Stimulated activated naive B cell treated with anti-CD40 and anti-IgM and Interleukin-4, amounts not matched to agents 10 μg/mL and 1 μg/mL and 100 μg/mL, for 72 hours (primary cell): ENCODE results near the gene RXFP4.
"Not testable (repeated sequence)": the region's sequence is repeated elsewhere in the genome, so short reads cannot be mapped to it uniquely, and the experiment has no call there.

Experiments
- ATAC-seq, 2 donors: fragments of 150-1000 bp; cut with Tn5 transposase; replicated peaks; 2 replicates each; pipeline ENCODE4 v1.10.0; 2021; ENCODE audit warnings: moderate library complexity in 1 of 2
- DNase-seq: peaks from one replicate; pipeline ENCODE4 v3.0.0; 2021
- H3K27ac Mint-ChIP-seq: one replicate; pipeline ENCODE4 v1.8.0; 2022; ENCODE audit warnings: mild to moderate bottlenecking, mixed read lengths
- H3K27me3 Mint-ChIP-seq, 2 donors: one replicate each; pipeline ENCODE4 v1.8.0; 2022; ENCODE audit warnings: mixed read lengths in 2 of 2
- H3K36me3 Mint-ChIP-seq, 2 donors: one replicate each; pipeline ENCODE4 v1.8.0; 2022; ENCODE audit warnings: mixed read lengths in 2 of 2, mild to moderate bottlenecking in 1 of 2
- H3K4me1 Mint-ChIP-seq, 2 donors: one replicate each; pipeline ENCODE4 v1.8.0; 2022; ENCODE audit warnings: mixed read lengths in 2 of 2, mild to moderate bottlenecking in 1 of 2
- H3K4me3 Mint-ChIP-seq, 2 donors: one replicate each; pipeline ENCODE4 v1.8.0; 2022; ENCODE audit warnings: mild to moderate bottlenecking in 2 of 2, mixed read lengths in 2 of 2, moderate library complexity in 1 of 2
- H3K9me3 Mint-ChIP-seq, 2 donors: one replicate each; pipeline ENCODE4 v1.8.0; 2022; ENCODE audit warnings: mixed read lengths in 2 of 2, mild to moderate bottlenecking in 1 of 2

The RXFP4 gene, protein sequence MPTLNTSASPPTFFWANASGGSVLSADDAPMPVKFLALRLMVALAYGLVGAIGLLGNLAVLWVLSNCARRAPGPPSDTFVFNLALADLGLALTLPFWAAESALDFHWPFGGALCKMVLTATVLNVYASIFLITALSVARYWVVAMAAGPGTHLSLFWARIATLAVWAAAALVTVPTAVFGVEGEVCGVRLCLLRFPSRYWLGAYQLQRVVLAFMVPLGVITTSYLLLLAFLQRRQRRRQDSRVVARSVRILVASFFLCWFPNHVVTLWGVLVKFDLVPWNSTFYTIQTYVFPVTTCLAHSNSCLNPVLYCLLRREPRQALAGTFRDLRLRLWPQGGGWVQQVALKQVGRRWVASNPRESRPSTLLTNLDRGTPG

GRCh38 chr1:155940993-155941844 is at the start of gene RXFP4:
RXFP4 (plus strand) TSS chr1:155941638; CDS start chr1:155941710, 72 bp downstream.
- H3K36me3 Mint-ChIP-seq: peaks cover 11 to 21% of the 10 kb centered on the region in 2 donors
- peaks cover 60 to 78% of the 10 kb centered on the region in 2 donors for H3K4me1 Mint-ChIP-seq
- H3K9me3 Mint-ChIP-seq: no peaks in the 10 kb centered on the region
- H3K4me3 Mint-ChIP-seq: peak within 1 kb of the TSS; percentile 46 to 50
- ATAC-seq (peak; percentile 10 to 12), DNase-seq (no peak)
- peak within 1 kb of the TSS; percentile 96 for H3K27ac Mint-ChIP-seq
- H3K27me3 Mint-ChIP-seq: no peaks in the 10 kb centered on the region

DNA sequence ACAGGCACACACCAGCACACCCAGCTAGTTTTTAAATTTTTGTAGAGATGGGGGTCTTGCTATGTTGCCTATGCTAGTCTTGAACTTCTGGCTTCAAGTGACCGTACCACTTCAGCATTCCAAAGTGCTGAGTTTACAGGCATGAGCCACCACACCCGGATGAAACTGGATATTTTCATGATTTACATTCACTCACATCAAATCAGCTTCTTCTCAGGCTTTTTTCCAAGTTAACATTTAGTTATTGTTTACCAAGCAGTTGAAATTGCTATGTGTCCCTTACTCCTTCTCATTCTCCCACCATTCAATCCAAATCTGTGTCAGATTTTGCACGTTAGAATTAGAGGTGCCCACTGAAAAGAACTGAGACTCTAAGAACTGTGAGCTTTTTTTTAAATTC is 48.6 kb upstream of the RXFP4 start:
- Mint-ChIP-seq H3K27ac (no peak overlapping the region), H3K4me3 (no peak overlapping the region), H3K9me3 (no peaks in the 10 kb centered on the region), H3K36me3 (peaks cover 7 to 9% of the 10 kb centered on the region in 2 donors), H3K4me1 (no peaks in the 10 kb centered on the region), H3K27me3 (no peaks in the 10 kb centered on the region)
- ATAC-seq: no peak
- DNase-seq: no peak

DNA sequence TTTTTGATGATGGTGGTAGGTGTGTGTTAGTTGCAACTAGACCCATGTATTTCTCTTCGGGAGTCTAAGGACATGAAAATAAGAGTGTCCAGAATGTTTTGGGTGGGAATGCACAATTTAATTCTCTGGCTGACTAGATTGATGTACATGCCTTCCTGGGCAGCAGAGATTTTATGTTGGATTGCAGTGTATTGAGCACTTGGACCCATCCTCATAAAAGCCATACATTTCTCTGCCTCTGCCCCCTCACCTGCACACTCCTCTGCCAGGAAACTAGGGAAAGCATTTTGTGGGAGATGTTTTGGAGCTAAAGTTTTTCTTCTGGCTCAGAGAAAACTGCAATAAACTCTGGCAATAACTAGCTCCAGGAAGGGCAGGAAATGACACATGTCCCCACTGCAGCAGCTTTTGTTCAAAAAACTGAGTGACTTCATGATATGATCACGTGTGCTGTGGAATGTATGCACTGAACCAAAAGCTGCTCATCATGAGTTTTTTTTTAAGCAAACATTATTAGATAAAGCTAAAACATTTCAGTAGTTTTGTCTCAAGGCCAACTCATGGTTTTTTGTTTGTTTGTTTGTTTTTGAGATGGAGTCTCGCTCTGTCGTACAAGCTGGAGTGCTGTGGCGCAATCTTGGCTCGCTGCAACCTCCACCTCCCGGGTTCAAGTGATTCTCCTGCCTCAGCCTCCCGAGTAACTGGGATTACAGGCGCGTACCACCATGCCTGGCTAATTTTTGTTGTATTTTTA is 47.9 kb upstream of the RXFP4 start:
- ATAC-seq (no peak), DNase-seq (no peak)
- Mint-ChIP-seq H3K4me3 (no peak overlapping the region), H3K27ac (no peak overlapping the region), H3K9me3 (no peaks in the 10 kb centered on the region), H3K4me1 (no peaks in the 10 kb centered on the region), H3K27me3 (no peaks in the 10 kb centered on the region), H3K36me3 (peaks cover 9 to 10% of the 10 kb centered on the region in 2 donors)

- peaks cover 0 to 11% of the 10 kb centered on the region in 2 donors for H3K4me1 Mint-ChIP-seq
- peaks cover 21 to 24% of the 10 kb centered on the region in 2 donors for H3K36me3 Mint-ChIP-seq
- not testable (repeated sequence) for H3K27me3 Mint-ChIP-seq, H3K4me3 Mint-ChIP-seq, H3K27ac Mint-ChIP-seq, ATAC-seq, DNase-seq, H3K9me3 Mint-ChIP-seq
Observed at GRCh38 chr1:155895617-155896016, 45.8 kb upstream of the RXFP4 start.

DNA sequence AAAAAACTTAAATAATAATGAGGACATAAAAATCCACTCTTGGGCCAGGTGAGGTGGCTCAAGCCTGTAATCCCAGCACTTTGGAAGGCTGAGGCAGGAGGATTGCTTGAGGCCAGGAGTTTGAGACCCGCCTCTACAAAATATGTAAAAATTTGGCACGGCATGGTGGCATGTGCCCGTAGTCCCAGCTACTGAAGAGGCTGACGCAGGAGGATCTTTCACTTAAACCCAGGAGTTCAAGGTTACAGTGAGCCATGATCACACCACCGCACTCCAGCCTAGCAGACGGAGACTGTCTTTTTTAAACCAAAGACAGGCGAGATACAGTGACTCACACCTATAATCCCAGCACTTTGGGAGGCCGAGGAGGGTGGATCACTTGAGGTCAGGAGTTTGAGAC is 45.0 kb upstream of the RXFP4 start:
- not testable (repeated sequence) for DNase-seq, H3K9me3 Mint-ChIP-seq, H3K27ac Mint-ChIP-seq, H3K4me3 Mint-ChIP-seq, H3K27me3 Mint-ChIP-seq, ATAC-seq
- peaks cover 0 to 11% of the 10 kb centered on the region in 2 donors for H3K4me1 Mint-ChIP-seq
- peaks cover 21 to 29% of the 10 kb centered on the region in 2 donors for H3K36me3 Mint-ChIP-seq

DNA sequence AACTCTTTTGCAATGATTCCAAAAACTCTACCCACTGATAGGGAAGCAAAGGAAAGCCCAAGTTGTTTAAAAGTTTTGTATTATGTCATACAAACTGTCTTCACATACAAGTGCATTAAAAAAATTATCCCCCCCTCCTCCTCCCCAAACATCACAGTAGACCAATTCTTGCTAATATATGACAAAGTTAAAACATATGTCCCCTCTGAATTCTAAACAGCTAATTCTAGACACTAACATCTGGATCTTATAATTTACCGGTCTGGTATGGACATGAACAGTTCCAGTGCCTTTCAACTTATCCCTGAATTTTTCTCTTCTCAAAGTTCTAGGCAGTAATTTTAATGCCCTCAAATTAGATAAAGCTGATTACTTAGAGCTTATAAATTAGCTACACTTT is 43.7 kb upstream of the RXFP4 start:
- Mint-ChIP-seq H3K9me3 (no peaks in the 10 kb centered on the region), H3K36me3 (peaks cover 24 to 32% of the 10 kb centered on the region in 2 donors)

DNA sequence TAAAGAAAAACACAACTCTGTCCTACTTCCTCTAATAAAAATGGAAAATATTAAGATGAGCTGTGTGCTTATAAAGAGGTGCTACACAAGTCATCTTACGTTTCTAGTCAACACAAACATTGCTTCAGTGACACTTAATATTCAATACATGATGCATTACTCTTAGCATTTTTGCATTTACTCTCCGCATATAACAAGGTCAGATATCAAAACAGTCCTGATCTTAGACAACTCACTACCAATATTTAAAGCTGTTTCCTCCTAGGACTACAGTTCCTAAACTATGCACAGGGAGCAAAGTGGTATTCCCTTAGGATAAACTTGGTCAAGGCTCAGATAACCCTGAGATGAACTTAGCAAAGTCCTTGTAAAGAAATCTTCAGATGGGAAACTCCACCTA is 42.5 kb upstream of the RXFP4 start:
- no peak overlapping the region for H3K4me3 Mint-ChIP-seq
- H3K36me3 Mint-ChIP-seq: peaks cover 24 to 32% of the 10 kb centered on the region in 2 donors
- no peak overlapping the region for H3K27ac Mint-ChIP-seq
- no peaks in the 10 kb centered on the region for H3K27me3 Mint-ChIP-seq
- H3K9me3 Mint-ChIP-seq: no peaks in the 10 kb centered on the region
- peaks cover 0 to 11% of the 10 kb centered on the region in 2 donors for H3K4me1 Mint-ChIP-seq
- DNase-seq (no peak), ATAC-seq (no peak)

More for the DNA sequence above, 43.7 kb upstream of the RXFP4 start:
- Mint-ChIP-seq H3K27me3 (no peaks in the 10 kb centered on the region), H3K27ac (no peak overlapping the region), H3K4me3 (no peak overlapping the region), H3K4me1 (peaks cover 0 to 11% of the 10 kb centered on the region in 2 donors)
- ATAC-seq (no peak), DNase-seq (no peak)

GRCh38 chr1:155899683-155900082 is 41.8 kb upstream of the RXFP4 start:
- peaks cover 29 to 32% of the 10 kb centered on the region in 2 donors for H3K36me3 Mint-ChIP-seq
- DNase-seq (no peak), ATAC-seq (no peak)
- peaks cover 0 to 11% of the 10 kb centered on the region in 2 donors for H3K4me1 Mint-ChIP-seq
- no peaks in the 10 kb centered on the region for H3K27me3 Mint-ChIP-seq
- H3K27ac Mint-ChIP-seq: no peak overlapping the region
- H3K9me3 Mint-ChIP-seq: no peaks in the 10 kb centered on the region
- no peak overlapping the region for H3K4me3 Mint-ChIP-seq

DNA sequence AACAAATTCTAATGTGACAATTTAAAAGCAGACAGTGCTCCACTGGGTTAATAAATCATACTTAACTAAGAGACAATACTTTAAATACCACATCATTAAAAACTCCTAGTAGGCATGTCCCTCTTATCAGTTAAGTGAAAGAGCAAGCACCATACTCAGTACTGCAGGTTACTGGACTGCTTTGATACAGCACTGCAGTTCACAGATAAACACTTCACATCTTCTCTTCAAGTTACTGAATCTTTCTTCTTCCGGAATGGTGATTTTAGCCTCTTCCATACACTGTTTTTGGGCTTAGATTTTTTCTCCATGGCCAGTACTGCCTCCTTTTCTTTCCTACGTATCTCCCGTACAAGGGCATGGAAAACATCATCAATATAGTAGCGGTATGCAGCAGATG is 41.3 kb upstream of the RXFP4 start:
- peaks cover 30 to 32% of the 10 kb centered on the region in 2 donors for H3K36me3 Mint-ChIP-seq
- H3K27me3 Mint-ChIP-seq: no peaks in the 10 kb centered on the region
- H3K27ac Mint-ChIP-seq: no peak overlapping the region
- ATAC-seq: no peak
- no peaks in the 10 kb centered on the region for H3K9me3 Mint-ChIP-seq
- no peak overlapping the region for H3K4me3 Mint-ChIP-seq
- peaks cover 0 to 11% of the 10 kb centered on the region in 2 donors for H3K4me1 Mint-ChIP-seq
- DNase-seq: no peak

DNA sequence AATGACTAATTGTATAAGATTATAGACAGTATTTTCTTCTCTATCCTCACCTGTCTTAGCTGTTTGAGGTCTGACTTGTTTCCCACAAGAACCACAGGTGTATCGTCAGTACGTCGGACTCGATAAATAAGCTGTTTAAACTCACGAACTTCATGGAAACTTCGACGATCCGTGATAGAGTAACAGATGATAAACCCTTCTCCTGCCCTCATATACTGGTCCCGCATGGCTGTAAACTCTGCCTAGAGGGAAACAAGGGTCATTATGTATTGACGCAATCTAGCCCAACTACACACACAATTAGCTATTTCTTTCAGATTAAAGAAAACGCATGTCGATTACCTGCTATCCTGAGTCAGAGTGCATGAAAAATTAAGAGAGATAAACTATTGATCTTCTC is 37.2 kb upstream of the RXFP4 start:
- DNase-seq (no peak), ATAC-seq (no peak)
- H3K27ac Mint-ChIP-seq: no peak overlapping the region
- peaks cover 26 to 27% of the 10 kb centered on the region in 2 donors for H3K36me3 Mint-ChIP-seq
- no peak overlapping the region for H3K4me3 Mint-ChIP-seq
- no peaks in the 10 kb centered on the region for H3K27me3 Mint-ChIP-seq
- H3K9me3 Mint-ChIP-seq: no peaks in the 10 kb centered on the region
- peaks cover 0 to 5% of the 10 kb centered on the region in 2 donors for H3K4me1 Mint-ChIP-seq

DNA sequence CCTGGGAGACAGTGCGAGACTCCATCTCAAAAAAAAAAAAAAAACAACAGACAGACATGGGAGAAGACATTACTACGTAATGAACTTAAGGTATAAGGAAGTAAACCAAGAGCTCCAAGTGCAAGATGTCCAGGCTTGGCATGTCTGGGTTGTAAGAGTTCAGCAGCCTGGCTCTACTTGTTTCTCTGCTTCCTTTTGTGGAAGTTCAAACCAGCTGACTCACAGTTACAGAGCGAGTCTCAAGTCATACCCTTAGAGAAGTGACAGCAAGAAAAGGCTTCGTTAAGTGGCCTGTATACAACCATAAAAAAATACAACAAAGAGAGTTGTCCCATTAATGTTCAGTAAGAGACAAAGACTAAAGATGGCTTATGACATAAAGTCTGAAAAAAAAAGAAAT is 31.5 kb upstream of the RXFP4 start:
- no peaks in the 10 kb centered on the region for H3K9me3 Mint-ChIP-seq
- peaks cover 25 to 38% of the 10 kb centered on the region in 2 donors for H3K36me3 Mint-ChIP-seq
- peaks cover 10 to 27% of the 10 kb centered on the region in 2 donors for H3K4me1 Mint-ChIP-seq
- H3K4me3 Mint-ChIP-seq: peak overlapping the region; percentile 79 to 99
- ATAC-seq (peak; percentile 20 to 23), DNase-seq (no peak)
- no peaks in the 10 kb centered on the region for H3K27me3 Mint-ChIP-seq
- H3K27ac Mint-ChIP-seq: peak overlapping the region; percentile 47

DNA sequence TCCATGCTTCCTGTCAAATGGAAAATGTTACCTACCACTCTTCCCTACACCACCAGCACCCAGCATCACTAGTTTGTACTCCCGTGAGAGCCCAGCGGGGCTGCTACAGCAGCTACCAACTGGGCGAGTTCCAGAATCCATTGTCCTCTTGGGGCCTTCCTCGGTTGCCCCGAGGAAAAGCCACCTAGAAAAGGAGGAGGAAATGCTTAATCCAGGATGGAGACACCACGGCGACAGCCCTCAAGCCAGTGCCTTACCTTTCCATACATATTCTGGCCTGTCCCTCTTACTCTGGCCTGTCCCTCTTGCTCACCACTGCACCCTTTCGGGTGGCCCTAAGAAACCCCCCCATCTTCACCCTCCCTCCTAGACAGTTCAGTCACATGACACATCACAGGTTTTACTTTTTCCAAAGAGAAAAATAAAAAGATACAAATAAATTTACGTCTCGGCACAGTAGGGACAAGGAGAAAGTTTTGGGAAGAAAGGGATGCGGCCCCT is 30.8 kb upstream of the RXFP4 start:
- no peaks in the 10 kb centered on the region for H3K9me3 Mint-ChIP-seq
- H3K27ac Mint-ChIP-seq: peak overlapping the region; percentile 99
- peaks cover 27 to 38% of the 10 kb centered on the region in 2 donors for H3K36me3 Mint-ChIP-seq
- H3K4me1 Mint-ChIP-seq: peaks cover 10 to 27% of the 10 kb centered on the region in 2 donors
- peak; percentile 60 to 62 for ATAC-seq
- DNase-seq: peak; percentile 5
- H3K27me3 Mint-ChIP-seq: no peaks in the 10 kb centered on the region
- peak overlapping the region; percentile 98 to 99 for H3K4me3 Mint-ChIP-seq

DNA sequence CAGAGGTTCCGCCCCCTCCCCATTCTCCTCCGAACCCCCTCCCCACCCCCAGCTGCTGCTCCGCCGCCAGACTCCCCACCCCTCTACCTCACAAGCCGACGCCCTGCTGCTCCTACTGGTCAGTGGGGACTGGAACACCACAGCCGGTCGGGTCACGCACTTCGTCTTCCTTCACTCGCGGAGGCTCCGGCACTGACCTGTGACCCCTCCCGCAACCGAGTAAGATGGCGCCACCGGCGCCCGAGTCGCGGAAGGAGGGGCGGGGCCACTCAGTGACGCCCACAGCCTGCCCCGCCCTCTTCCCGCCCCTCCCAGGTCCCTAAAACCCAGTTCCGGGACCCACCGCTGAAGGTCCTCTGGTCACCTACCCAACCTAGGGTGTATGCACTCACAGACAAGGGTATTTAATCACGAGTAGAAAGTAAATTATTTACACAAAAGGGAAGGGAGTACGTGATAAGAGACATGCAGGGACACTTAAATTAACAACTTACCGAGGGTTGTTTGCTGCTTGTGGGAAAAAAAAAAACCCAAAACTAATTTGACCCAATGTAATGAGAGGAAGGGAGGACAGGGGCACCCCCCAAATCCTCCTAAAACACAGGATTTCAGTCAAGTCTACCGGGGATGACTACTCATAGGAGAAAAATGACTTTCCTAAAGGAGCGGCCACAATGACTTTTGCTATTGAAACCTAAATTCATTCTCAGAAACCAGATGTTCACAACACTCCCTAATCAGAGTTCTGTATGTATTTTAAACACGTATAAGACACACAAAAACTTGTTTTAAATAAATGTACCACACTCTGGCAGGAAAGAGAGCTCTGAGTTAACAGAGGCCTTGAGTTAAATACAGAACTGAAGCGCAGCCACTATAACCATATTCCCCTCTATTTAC is 30.0 kb upstream of the RXFP4 start, which contains the start of gene RIT1:
TSS of gene RIT1 (minus strand) at position 194 of the 900 bp plus-strand sequence. CDS start 588 bp downstream, outside the sequence.
- no peaks in the 10 kb centered on the region for H3K27me3 Mint-ChIP-seq
- H3K36me3 Mint-ChIP-seq: peaks cover 27 to 39% of the 10 kb centered on the region in 2 donors
- H3K4me3 Mint-ChIP-seq: peak within 1 kb of the TSS; percentile 98 to 99

More for the DNA sequence above, 30.0 kb upstream of the RXFP4 start, which contains the start of gene RIT1:
- Mint-ChIP-seq H3K9me3 (no peaks in the 10 kb centered on the region), H3K27ac (peak within 1 kb of the TSS; percentile 99), H3K4me1 (peaks cover 10 to 27% of the 10 kb centered on the region in 2 donors)
- ATAC-seq (peak; percentile 87 to 95), DNase-seq (peak; percentile 77)
